Stomach (tissue), 4 donors: ENCODE measurements around the gene FCRLA.

Source experiments
- CTCF ChIP-seq, 7 experiments: fragments of 450-650 bp in 4 of 7; fragments of 200-600 bp in 3 of 7; sonication (generic) in 3 of 7; IDR thresholded peaks; one replicate each; pipeline ENCODE4 v1.5.1; 2016 to 2019; ENCODE audit warnings: antibody characterized with exemption in 7 of 7, control low read depth in 2 of 7, mild to moderate bottlenecking in 1 of 7
- POLR2AphosphoS5 ChIP-seq, 3 donors: sonication (generic); formaldehyde crosslinking; IDR thresholded peaks; one replicate each; pipeline ENCODE4 v1.6.1; 2016; ENCODE audit warnings: antibody characterized with exemption in 3 of 3

DNA sequence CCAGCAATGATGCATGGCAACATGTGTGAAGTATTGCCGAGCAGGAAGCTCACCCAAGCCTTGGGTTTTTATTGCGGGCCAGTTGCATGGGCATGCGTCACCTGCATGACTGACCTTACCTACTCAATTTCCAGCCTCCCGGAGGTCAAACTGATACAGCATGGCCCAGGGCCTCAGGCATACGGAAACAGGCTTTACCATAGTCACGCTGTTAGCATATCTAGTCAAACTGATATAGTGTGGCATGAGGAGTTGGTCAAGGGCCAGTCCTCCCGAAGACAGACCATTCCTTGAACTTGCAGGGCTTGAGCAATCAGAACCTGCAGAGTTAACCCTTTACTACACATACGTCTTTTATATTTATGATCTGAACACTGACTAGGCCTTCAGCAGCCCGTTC, 36.2 kb downstream of the FCRLA start:
- TF ChIP-seq CTCF (IDR thresholded peaks at IDR 0.05) = no peak
- peak in 2 of 3 donors; percentile 38 to 71 for TF ChIP-seq POLR2AphosphoS5 (IDR thresholded peaks at IDR 0.05)
